Activated naive CD8-positive, alpha-beta T cell (primary cell): ENCODE data around the gene FBLN5.
"Not testable (repeated sequence)": the region's sequence is repeated elsewhere in the genome, so short reads cannot be mapped to it uniquely, and the experiment has no call there.

Source experiments
- H3K27ac Mint-ChIP-seq: one replicate; pipeline ENCODE4 v1.8.0; 2021; ENCODE audit warnings: mixed read lengths
- H3K27me3 Mint-ChIP-seq: one replicate; pipeline ENCODE4 v1.8.0; 2021; ENCODE audit warnings: mixed read lengths
- H3K36me3 Mint-ChIP-seq: one replicate; pipeline ENCODE4 v1.8.0; 2021; ENCODE audit warnings: mixed read lengths
- H3K4me1 Mint-ChIP-seq: one replicate; pipeline ENCODE4 v1.8.0; 2021; ENCODE audit warnings: low read depth, mixed read lengths
- H3K4me3 Mint-ChIP-seq: one replicate; pipeline ENCODE4 v1.8.0; 2021; ENCODE audit warnings: mild to moderate bottlenecking, mixed read lengths
- H3K9me3 Mint-ChIP-seq: one replicate; pipeline ENCODE4 v1.8.0; 2021; ENCODE audit warnings: low read depth, mixed read lengths

The FBLN5 gene

DNA sequence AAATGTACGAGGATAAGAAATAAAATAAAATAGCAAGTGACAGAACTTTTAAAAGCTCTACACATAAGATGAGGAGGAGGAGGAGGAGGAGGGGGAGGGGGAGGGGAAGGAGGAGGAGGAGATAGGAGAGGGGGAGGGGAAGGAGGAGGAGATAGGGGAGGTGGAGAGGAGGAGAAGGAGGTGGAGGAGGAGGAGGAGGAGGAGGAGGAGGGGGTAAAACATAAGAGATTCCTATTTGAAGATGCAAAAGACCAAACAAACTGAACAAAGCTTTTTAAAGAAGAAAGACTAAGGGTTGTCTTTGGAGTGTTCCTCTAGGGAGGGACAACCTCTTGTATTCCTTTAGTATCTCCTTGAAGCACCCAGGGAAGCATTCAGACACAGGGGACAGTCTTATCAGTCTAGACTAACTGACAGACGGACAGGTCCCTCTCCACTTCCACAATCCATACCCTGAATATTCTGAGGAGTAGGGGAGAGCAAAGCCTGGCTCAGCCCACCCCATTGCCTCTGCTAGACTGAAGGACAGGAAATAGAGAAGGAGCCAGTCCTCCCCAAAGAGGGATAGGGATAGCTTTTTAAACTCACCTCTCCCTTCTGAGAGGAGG is 93.1 kb downstream of the FBLN5 start:
- peaks cover 27% of the 10 kb centered on the region for H3K36me3 Mint-ChIP-seq
- no peaks in the 10 kb centered on the region for H3K9me3 Mint-ChIP-seq
- H3K27me3 Mint-ChIP-seq = no peaks in the 10 kb centered on the region
- H3K4me3 Mint-ChIP-seq = no peak overlapping the region
- H3K27ac Mint-ChIP-seq = peak overlapping the region; percentile 70
- H3K4me1 Mint-ChIP-seq = peaks cover 66% of the 10 kb centered on the region

DNA sequence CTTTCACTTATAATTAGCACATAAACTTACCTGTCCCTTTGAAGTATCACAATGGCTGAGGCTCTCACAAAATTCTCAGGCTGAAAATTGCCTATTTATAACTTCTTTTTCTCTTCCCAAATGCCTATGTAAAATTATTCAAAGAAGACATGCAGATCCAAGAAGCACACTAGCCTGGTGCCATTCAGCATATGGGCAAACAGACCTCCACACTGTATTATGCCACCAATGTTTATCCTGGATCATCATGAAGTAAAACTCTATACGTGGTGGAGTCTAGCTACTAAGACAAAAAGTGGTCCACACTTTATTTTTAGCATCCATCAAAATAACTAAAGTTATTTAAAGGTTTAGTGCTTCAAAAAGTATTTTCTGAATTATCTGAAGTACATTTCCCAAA is 95.9 kb downstream of the FBLN5 start:
- no peaks in the 10 kb centered on the region for H3K27me3 Mint-ChIP-seq
- peak overlapping the region; percentile 0 for H3K27ac Mint-ChIP-seq
- peaks cover 43% of the 10 kb centered on the region for H3K4me1 Mint-ChIP-seq
- H3K36me3 Mint-ChIP-seq = peaks cover 31% of the 10 kb centered on the region
- no peak overlapping the region for H3K4me3 Mint-ChIP-seq
- no peaks in the 10 kb centered on the region for H3K9me3 Mint-ChIP-seq

DNA sequence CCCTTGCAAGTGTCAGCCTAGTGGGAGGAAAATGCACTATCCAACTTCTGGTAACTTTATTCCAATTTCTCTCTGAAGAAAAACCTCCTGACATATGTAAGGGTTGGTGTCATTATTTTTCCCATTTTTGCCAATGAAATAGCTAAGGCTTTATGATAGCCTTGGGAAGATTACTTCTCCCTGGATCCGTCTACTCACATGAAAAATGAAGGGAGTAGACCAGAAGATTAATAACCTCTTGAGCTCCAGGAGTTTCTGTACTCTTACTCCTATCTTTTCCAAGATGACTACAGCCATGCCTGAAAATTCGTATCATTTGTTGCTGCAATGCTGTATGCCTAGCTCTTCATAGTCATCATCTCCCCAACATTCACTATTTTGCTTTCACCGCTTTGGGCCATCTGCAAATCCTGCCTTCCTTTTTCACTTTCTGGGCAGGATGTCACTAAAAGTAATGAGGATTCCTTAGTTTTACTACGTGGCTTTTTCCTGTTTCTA is 98.9 kb downstream of the FBLN5 start:
- no peaks in the 10 kb centered on the region for H3K27me3 Mint-ChIP-seq
- H3K36me3 Mint-ChIP-seq = peaks cover 27% of the 10 kb centered on the region
- peaks cover 26% of the 10 kb centered on the region for H3K4me1 Mint-ChIP-seq
- H3K9me3 Mint-ChIP-seq = no peaks in the 10 kb centered on the region
- H3K4me3 Mint-ChIP-seq = no peak overlapping the region
- no peak overlapping the region for H3K27ac Mint-ChIP-seq

DNA sequence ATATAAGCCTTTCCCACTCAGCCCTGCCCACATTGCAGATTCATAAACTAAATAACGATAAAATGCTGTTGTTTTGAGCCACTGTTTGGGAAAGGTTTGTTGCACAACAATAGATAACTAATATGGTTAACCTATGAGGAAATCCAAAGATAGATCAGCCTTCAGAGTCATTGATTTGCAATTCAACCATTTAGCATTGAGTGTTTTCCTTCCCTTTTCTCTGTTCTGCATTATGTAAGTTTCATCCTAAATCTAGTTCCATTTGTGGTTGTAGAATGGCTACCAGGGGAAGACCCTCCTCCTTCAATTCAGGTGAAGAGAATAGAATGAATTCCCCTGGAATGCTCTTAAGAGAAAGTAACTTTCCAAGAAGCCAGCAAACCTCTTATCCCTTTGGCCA is 99.8 kb downstream of the FBLN5 start:
- Mint-ChIP-seq H3K4me1 (peaks cover 25% of the 10 kb centered on the region), H3K9me3 (no peaks in the 10 kb centered on the region), H3K4me3 (no peak overlapping the region), H3K36me3 (peaks cover 30% of the 10 kb centered on the region), H3K27me3 (no peaks in the 10 kb centered on the region), H3K27ac (no peak overlapping the region)

DNA sequence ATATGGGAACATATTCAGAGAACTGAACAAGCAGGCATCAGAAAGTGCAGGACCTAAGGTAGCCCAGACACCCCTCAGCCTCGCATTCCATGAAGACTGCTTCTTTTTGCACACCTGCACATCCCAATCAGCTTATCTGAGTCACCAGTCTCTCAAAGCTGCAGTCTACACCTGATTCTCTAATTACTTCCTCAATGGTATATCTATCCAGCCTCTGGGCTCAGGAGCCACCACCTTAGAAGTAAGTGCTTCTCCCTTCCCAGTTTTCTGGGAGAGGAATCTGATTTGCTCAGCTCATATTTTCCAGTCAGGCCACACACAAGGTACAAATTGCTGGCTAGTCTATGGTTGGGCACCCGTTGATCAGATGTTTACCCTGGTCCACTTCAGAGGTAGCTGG is 101.8 kb downstream of the FBLN5 start:
- H3K27ac Mint-ChIP-seq = no peak overlapping the region
- no peak overlapping the region for H3K4me3 Mint-ChIP-seq
- peaks cover 30% of the 10 kb centered on the region for H3K4me1 Mint-ChIP-seq

DNA sequence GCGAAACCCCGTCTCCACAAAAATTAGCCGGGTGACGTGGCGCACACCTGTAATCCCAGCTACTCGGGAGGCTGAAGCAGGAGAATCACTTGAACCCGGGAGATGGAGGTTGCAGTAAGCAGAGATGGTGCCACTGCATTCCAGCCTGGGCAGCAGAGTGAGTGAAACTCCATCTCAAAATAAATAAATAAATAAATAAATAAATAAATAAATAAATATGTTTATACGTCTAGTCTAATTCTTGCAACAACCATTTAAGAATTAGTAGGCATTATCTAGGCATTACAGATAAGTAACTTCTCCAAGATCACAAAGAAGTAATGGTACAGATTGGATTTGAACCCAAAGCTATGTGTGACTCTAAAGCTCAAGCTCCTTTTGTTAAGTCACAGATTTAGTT is 102.4 kb downstream of the FBLN5 start:
- not testable (repeated sequence) for H3K9me3 Mint-ChIP-seq, H3K4me3 Mint-ChIP-seq, H3K27ac Mint-ChIP-seq, H3K27me3 Mint-ChIP-seq
- H3K4me1 Mint-ChIP-seq = peaks cover 36% of the 10 kb centered on the region
- H3K36me3 Mint-ChIP-seq = peaks cover 23% of the 10 kb centered on the region

More for the DNA sequence above, 101.8 kb downstream of the FBLN5 start:
- Mint-ChIP-seq H3K36me3 (peaks cover 21% of the 10 kb centered on the region), H3K27me3 (no peaks in the 10 kb centered on the region), H3K9me3 (no peaks in the 10 kb centered on the region)

DNA sequence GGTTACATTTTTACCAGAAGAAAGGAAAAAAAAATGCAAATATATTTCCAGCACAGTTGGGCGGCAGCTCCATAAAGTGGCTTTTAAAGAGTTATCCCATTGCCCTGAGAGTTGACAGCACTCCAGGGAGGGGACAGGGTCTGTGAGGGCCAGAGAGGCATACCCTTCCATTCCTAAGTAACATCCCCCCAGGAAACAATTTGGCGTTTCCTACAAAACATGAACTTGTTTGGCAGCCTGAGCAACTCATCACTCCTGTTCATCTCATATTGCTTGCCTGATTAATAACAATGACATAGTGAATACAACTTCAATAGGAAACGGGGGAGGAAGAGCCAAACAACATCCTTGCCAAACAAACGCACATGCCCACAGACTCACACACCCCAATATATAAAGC is 103.5 kb downstream of the FBLN5 start:
- no peaks in the 10 kb centered on the region for H3K9me3 Mint-ChIP-seq
- H3K4me3 Mint-ChIP-seq = no peak overlapping the region
- no peaks in the 10 kb centered on the region for H3K27me3 Mint-ChIP-seq
- no peak overlapping the region for H3K27ac Mint-ChIP-seq
- H3K36me3 Mint-ChIP-seq = peaks cover 24% of the 10 kb centered on the region
- peaks cover 42% of the 10 kb centered on the region for H3K4me1 Mint-ChIP-seq

DNA sequence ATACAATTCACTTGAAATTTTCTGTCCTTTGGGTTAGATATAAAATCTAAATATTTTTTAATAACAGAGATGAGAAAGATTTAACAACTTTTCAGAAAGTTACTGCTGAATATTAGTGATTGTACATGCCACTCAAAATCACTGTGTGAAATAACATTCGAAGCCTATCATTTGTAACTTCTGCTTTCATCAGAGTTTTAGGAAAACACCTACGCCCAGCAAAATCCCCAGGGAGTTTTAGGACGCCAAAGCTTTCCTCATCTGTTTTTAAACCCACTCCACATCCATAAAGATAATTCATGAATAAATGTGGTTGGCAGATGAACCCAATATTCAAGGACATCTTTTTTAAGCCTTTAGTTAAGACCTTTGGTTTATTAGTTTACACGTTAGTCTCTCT is 104.1 kb downstream of the FBLN5 start:
- Mint-ChIP-seq H3K4me3 (no peak overlapping the region), H3K4me1 (peaks cover 44% of the 10 kb centered on the region), H3K27ac (no peak overlapping the region), H3K36me3 (peaks cover 18% of the 10 kb centered on the region), H3K27me3 (no peaks in the 10 kb centered on the region), H3K9me3 (no peaks in the 10 kb centered on the region)

DNA sequence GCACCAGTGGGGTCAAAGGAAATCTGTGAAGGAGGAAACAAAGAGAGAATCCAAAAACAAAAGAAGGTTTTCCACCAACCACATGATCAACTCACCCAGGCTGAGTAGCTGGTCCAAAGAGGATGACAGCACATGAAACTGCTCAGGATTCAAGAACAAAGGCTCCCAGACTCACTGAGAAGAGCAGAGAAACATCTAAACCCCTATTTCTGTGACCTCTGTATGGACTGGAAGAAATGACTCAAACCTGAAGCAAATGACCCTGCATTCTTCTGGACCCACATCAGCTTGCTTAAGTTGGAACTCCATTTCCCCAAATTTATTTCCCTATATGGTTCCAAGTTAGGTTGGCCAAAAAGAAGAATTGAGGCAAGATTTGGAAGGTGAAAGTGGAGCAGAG is 106.4 kb downstream of the FBLN5 start:
- Mint-ChIP-seq H3K27ac (no peak overlapping the region), H3K36me3 (peaks cover 15% of the 10 kb centered on the region), H3K4me1 (peaks cover 58% of the 10 kb centered on the region), H3K9me3 (no peaks in the 10 kb centered on the region), H3K4me3 (no peak overlapping the region), H3K27me3 (no peaks in the 10 kb centered on the region)

DNA sequence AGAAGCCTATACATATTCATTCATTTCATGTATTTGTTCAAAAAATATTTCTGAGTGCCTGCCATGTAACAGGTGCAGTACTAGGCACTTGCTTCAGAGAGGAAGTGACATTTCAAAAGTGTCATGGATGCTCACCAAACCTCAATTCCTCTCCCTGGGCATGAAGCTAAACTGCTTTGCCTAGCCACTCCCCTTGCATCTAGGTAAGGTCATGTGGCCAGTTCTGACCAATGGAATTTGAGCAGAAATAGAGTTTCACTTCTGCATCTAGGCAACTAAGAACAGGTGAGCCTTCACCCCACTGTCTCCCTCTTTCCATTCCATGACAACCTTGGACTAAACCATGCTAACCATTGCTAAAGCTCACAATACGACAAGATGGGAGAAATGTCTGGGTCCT is 107.7 kb downstream of the FBLN5 start:
- H3K27me3 Mint-ChIP-seq = no peaks in the 10 kb centered on the region
- H3K4me1 Mint-ChIP-seq = peaks cover 62% of the 10 kb centered on the region
- peaks cover 14% of the 10 kb centered on the region for H3K36me3 Mint-ChIP-seq
- no peak overlapping the region for H3K4me3 Mint-ChIP-seq
- H3K9me3 Mint-ChIP-seq = no peaks in the 10 kb centered on the region
- no peak overlapping the region for H3K27ac Mint-ChIP-seq

DNA sequence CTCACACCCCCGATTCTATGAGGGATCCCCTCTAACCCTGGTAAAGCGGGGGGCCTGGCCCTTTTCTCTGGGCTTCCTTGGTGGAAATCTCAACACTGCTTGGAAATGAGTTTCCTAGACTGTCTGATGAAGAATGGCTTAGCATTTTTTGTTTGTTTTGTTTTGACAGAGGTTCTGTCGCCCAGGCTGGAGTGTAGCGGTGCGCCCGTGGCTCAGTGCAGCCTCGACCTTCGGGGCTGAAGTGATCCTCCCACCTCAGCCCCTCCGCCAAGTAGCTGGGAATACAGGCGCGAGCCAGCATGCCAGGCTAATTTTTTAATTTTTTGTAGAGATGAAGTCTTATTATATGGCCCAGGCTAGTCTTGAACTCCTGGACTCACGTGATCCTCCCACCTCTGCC is 110.4 kb downstream of the FBLN5 start:
- H3K27me3 Mint-ChIP-seq = no peaks in the 10 kb centered on the region
- H3K9me3 Mint-ChIP-seq = no peaks in the 10 kb centered on the region
- H3K27ac Mint-ChIP-seq = peak overlapping the region; percentile 62
- peak overlapping the region; percentile 94 for H3K4me3 Mint-ChIP-seq
- H3K36me3 Mint-ChIP-seq = peaks cover 9% of the 10 kb centered on the region
- peaks cover 71% of the 10 kb centered on the region for H3K4me1 Mint-ChIP-seq

DNA sequence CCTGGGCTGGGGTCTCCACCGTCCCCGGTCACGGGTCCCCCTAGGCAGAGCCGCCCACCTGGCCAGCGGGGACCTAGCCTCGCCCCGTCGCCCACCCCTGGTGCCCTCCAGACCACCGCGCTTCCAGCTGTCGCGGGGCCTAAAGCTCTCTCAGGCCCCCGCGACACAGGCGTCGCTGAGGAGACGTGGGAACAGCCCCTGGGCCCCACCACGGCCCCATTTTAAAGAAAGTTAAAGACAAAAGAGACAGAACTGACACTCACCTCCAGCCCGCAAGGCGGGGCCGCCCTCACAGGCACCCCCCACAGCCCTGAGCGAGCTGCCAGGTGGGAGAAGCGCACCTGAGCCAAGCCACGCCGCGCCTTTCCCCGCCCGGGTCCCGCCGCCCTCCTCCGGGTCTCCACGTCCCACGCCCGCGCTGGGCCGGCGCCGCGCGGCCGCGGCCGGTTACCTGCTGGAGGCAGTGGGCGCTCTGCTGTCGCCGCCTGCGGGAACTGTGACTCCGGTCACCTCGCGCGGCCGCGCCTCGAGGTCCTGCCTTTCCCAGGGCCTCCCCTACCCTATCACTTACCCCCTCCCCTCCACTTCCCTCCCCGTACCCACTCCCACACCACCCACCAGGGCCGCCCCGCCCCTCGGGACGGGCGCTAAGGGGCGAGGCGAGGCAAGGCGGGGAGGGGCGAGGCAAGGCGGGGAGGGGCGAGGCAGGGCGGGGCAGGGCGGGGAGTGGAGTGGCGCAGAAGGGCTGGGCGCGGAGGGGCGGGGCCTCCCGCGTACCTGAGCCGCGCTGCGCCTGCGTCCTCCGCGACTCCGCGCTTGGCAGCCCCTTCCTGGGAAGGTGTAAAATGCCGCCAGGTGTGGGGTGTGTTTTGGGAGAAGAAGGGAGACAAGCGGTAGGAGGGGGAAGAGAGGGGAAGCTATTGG is 111.3 kb downstream of the FBLN5 start:
- Mint-ChIP-seq H3K9me3 (no peaks in the 10 kb centered on the region), H3K27ac (peak overlapping the region; percentile 62), H3K4me3 (peak overlapping the region; percentile 94), H3K27me3 (no peaks in the 10 kb centered on the region), H3K4me1 (peaks cover 71% of the 10 kb centered on the region), H3K36me3 (peaks cover 9% of the 10 kb centered on the region)

DNA sequence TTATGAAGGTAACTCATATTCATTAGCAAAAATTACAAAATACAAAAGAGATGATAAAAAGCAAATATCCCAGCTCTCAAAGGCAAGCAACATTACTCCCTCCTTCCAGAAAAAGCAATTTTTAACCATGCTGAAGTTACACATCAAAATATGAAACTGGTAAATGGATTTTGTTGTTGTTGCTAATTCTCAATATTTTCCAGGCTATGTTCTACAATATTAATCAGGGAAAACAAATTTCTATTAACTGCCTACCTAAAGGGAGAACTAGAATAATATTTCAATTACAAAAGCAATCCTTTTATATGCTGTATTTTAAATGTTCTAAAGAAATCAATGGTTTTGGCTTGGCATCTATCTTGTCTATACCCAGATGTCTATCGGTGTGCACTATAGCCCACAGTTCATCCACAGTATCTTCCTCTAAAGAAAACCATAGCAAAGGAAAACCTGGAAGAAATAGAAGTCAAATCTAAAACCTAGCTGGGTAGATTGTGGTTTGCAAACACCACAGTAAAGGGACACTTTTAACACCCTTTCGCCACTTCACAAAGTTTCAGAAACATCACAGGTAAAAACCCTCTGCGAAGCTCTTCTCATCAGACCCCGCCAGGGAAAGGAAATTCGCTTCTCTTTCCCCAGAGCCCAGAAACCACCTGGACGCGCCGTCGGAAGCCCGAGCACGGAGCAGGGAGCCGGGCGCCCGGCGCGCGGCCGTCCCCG is 112.1 kb downstream of the FBLN5 start:
- Mint-ChIP-seq H3K4me3 (peak overlapping the region; percentile 94), H3K36me3 (peaks cover 9% of the 10 kb centered on the region), H3K4me1 (peaks cover 68% of the 10 kb centered on the region), H3K27ac (peak overlapping the region; percentile 58), H3K27me3 (no peaks in the 10 kb centered on the region), H3K9me3 (no peaks in the 10 kb centered on the region)

DNA sequence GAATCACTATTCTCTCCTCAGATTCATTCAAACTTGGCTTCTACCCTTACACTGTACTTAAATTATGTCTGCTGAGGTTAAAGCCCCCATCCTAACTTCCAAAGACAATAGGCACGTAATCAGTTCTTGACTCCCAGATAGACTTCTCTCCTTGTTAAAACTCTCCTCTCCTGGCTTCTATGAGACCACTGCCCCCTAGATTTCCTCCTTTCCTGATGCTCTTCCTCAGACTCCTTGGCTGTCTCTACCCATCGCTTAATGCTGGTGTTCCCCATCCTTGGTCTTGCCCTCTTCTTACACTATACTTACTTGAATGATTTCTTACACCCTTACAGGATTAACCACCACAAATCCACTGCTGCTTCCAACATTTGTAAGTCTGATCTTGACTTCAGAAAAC is 112.9 kb downstream of the FBLN5 start:
- Mint-ChIP-seq H3K4me1 (peaks cover 68% of the 10 kb centered on the region), H3K27ac (peak overlapping the region; percentile 25), H3K4me3 (peak overlapping the region; percentile 94), H3K36me3 (peaks cover 4% of the 10 kb centered on the region), H3K27me3 (no peaks in the 10 kb centered on the region), H3K9me3 (no peaks in the 10 kb centered on the region)

DNA sequence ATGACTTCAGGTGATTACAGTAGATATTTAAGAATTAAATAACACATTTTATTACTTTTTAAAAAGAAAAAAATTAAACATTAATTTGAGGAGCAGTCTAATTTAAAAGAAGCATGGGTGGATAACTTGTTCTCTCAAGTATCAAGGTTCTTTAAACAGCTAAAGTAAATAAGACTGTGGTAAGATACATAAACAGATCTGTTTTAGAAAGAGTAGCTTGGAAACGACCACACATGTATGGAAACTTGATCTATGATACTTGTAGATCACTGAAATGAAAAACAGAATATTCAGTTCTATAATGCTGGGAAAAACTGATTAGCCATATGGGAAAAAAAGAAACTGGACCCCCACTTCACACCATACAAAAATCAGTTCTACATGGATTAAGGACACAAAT is 116.2 kb downstream of the FBLN5 start:
- Mint-ChIP-seq H3K9me3 (peaks cover 7% of the 10 kb centered on the region), H3K27me3 (no peaks in the 10 kb centered on the region), H3K36me3 (peaks cover 8% of the 10 kb centered on the region), H3K27ac (no peak overlapping the region), H3K4me3 (no peak overlapping the region), H3K4me1 (peaks cover 59% of the 10 kb centered on the region)
